HepG2 (cell line): ENCODE results near the gene ABHD17A. TPM values are rescaled to one million over a fixed set of nuclear protein-coding genes. Genes with fewer than 3 reads are reported as not detected.

Source experiments
- ATM ChIP-seq: fragments of 450-650 bp; IDR thresholded peaks from 2 replicates; pipeline ENCODE4 v1.7.1; 2017; ENCODE audit warnings: mild to moderate bottlenecking, borderline replicate concordance
- BCL6 ChIP-seq: IDR thresholded peaks from 2 replicates; pipeline ENCODE4 v1.6.1; 2016; ENCODE audit warnings: missing genetic modification reagents, missing compliant biosample characterization
- CBFB ChIP-seq: sonication (generic); formaldehyde crosslinking; IDR thresholded peaks from 2 replicates; pipeline ENCODE4 v1.4.0; 2020; ENCODE audit warnings: missing genetic modification reagents
- HOXA3 ChIP-seq: sonication (generic); formaldehyde crosslinking; IDR thresholded peaks from 2 replicates; pipeline ENCODE4 v1.5.0; 2020; ENCODE audit warnings: missing genetic modification reagents
- HOXD1 ChIP-seq: sonication (generic); formaldehyde crosslinking; IDR thresholded peaks from 2 replicates; pipeline ENCODE4 v1.5.0; 2020; ENCODE audit warnings: missing genetic modification reagents
- IRF2 ChIP-seq: IDR thresholded peaks from 2 replicates; pipeline ENCODE4 v1.6.1; 2018; ENCODE audit warnings: missing genetic modification reagents, missing compliant biosample characterization
- ISL2 ChIP-seq: sonication (generic); formaldehyde crosslinking; IDR thresholded peaks from 2 replicates; pipeline ENCODE4 v1.5.0; 2020; ENCODE audit warnings: missing genetic modification reagents
- KDM1A ChIP-seq: IDR thresholded peaks from 2 replicates; pipeline ENCODE4 v1.6.1; 2016; ENCODE audit warnings: missing compliant biosample characterization
- NCOA1 ChIP-seq: sonication (generic); formaldehyde crosslinking; IDR thresholded peaks from 2 replicates; pipeline ENCODE4 v1.9.0; 2021; ENCODE audit warnings: missing genetic modification reagents
- PCBP1 ChIP-seq: fragments of 200-400 bp; formaldehyde crosslinking; IDR thresholded peaks from 2 replicates; pipeline ENCODE4 v1.6.1; 2017; ENCODE audit warnings: mild to moderate bottlenecking, low read depth, low read length, borderline replicate concordance
- RXRB ChIP-seq: IDR thresholded peaks from 2 replicates; pipeline ENCODE4 v1.6.1; 2016; ENCODE audit warnings: borderline replicate concordance, missing genetic modification reagents, missing compliant biosample characterization
- SOX13 ChIP-seq, 3 experiments: fragments of 450-650 bp in 1 of 3; sonication (generic) in 1 of 3; formaldehyde crosslinking in 1 of 3; IDR thresholded peaks in 2 of 3; conservative IDR thresholded peaks in 1 of 3; 2 replicates each; pipeline versions ENCODE4 v1.5.0 to v1.6.1; 2016 to 2020; ENCODE audit warnings: antibody characterized with exemption in 1 of 3, mild to moderate bottlenecking in 1 of 3, missing compliant biosample characterization in 1 of 3, missing genetic modification reagents in 1 of 3, moderate library complexity in 1 of 3
- SP5 ChIP-seq: IDR thresholded peaks from 2 replicates; pipeline ENCODE4 v1.6.1; 2016; ENCODE audit warnings: low read depth, borderline replicate concordance
- THYN1 ChIP-seq: sonication (generic); formaldehyde crosslinking; IDR thresholded peaks from 2 replicates; pipeline ENCODE4 v1.8.1; 2023; ENCODE audit warnings: low read depth, mild to moderate bottlenecking, moderate library complexity, missing genetic modification reagents, borderline replicate concordance
- USF2 ChIP-seq, 2 experiments: sonication (generic) in 1 of 2; formaldehyde crosslinking in 1 of 2; IDR thresholded peaks; 2 replicates each; pipeline versions ENCODE4 v1.5.1 to v1.6.1; 2011 to 2020; ENCODE audit warnings: borderline replicate concordance in 1 of 2, low read depth in 1 of 2, low read length in 1 of 2, mild to moderate bottlenecking in 1 of 2, missing genetic modification reagents in 1 of 2, moderate library complexity in 1 of 2
- ZC3H4 ChIP-seq: sonication (generic); formaldehyde crosslinking; IDR thresholded peaks from 2 replicates; pipeline ENCODE4 v1.4.0; 2020; ENCODE audit warnings: missing genetic modification reagents, borderline replicate concordance
- ZFP37 ChIP-seq: sonication (generic); formaldehyde crosslinking; IDR thresholded peaks from 2 replicates; pipeline ENCODE4 v1.4.0; 2020; ENCODE audit warnings: missing genetic modification reagents, borderline replicate concordance
- ZMYM2 ChIP-seq: sonication (generic); formaldehyde crosslinking; IDR thresholded peaks from 2 replicates; pipeline ENCODE4 v1.8.0; 2022; ENCODE audit warnings: mild to moderate bottlenecking, missing genetic modification reagents
- ZNF235 ChIP-seq: sonication (generic); formaldehyde crosslinking; IDR thresholded peaks from 2 replicates; pipeline ENCODE4 v1.8.1; 2023; ENCODE audit warnings: mild to moderate bottlenecking, missing genetic modification reagents, borderline replicate concordance
- ZNF350 ChIP-seq: sonication (generic); formaldehyde crosslinking; IDR thresholded peaks from 2 replicates; pipeline ENCODE4 v1.4.0; 2020; ENCODE audit warnings: mild to moderate bottlenecking, low read depth, missing genetic modification reagents, borderline replicate concordance
- ZNF546 ChIP-seq: sonication (generic); formaldehyde crosslinking; conservative IDR thresholded peaks from 2 replicates; pipeline ENCODE4 v1.8.1; 2023; ENCODE audit warnings: mild to moderate bottlenecking, missing genetic modification reagents
- ZNF550 ChIP-seq: sonication (generic); formaldehyde crosslinking; IDR thresholded peaks from 2 replicates; pipeline ENCODE4 v1.4.0; 2020; ENCODE audit warnings: mild to moderate bottlenecking, missing genetic modification reagents, borderline replicate concordance
- ZNF660 ChIP-seq: sonication (generic); formaldehyde crosslinking; IDR thresholded peaks from 2 replicates; pipeline ENCODE4 v1.5.1; 2020; ENCODE audit warnings: mild to moderate bottlenecking, low read depth, missing genetic modification reagents, borderline replicate concordance
- ZNF670 ChIP-seq: sonication (generic); formaldehyde crosslinking; IDR thresholded peaks from 2 replicates; pipeline ENCODE4 v1.8.0; 2022; ENCODE audit warnings: mild to moderate bottlenecking, missing genetic modification reagents, borderline replicate concordance
- polyA plus RNA-seq, 8 experiments: library from polyadenylated mRNA; depleted of rRNA in 3 of 8; stranded (reverse) in 7 of 8; unstranded in 1 of 8; fragments of >200 nt; fragmentation: Illumina TruSeq in 4 of 8; extraction: Trizol in 4 of 8; gene quantifications; 2 replicates each; pipeline versions ENCODE4 v1.2.1 to v1.2.3, GENCODE V29; 2011 to 2016; ENCODE audit warnings: low read depth in 4 of 8, missing spikeins in 1 of 8, mixed read lengths in 1 of 8; ENCODE audit not compliant: insufficient read depth in 1 of 8
- total RNA-seq, 5 experiments: library from RNA; depleted of rRNA; stranded (reverse); fragments of >200 nt; fragmentation: Illumina TruSeq; extraction: Trizol; gene quantifications; 2 replicates each; pipeline ENCODE4 v1.2.3, GENCODE V29; 2016; ENCODE audit warnings: low read depth in 1 of 5
- TF ChIP-seq, protein P1 (sequence below): sonication (generic); formaldehyde crosslinking; IDR thresholded peaks from 2 replicates; pipeline ENCODE4 v1.5.0; 2020; ENCODE audit warnings: mild to moderate bottlenecking, missing genetic modification reagents, moderate library complexity

The ABHD17A gene
- total and polyA plus RNA-seq, 2 of the 13 experiments (the other 11 are each of a cell fraction or from before 2014, with no cell fraction given): 27.7 to 40.8 TPM

DNA sequence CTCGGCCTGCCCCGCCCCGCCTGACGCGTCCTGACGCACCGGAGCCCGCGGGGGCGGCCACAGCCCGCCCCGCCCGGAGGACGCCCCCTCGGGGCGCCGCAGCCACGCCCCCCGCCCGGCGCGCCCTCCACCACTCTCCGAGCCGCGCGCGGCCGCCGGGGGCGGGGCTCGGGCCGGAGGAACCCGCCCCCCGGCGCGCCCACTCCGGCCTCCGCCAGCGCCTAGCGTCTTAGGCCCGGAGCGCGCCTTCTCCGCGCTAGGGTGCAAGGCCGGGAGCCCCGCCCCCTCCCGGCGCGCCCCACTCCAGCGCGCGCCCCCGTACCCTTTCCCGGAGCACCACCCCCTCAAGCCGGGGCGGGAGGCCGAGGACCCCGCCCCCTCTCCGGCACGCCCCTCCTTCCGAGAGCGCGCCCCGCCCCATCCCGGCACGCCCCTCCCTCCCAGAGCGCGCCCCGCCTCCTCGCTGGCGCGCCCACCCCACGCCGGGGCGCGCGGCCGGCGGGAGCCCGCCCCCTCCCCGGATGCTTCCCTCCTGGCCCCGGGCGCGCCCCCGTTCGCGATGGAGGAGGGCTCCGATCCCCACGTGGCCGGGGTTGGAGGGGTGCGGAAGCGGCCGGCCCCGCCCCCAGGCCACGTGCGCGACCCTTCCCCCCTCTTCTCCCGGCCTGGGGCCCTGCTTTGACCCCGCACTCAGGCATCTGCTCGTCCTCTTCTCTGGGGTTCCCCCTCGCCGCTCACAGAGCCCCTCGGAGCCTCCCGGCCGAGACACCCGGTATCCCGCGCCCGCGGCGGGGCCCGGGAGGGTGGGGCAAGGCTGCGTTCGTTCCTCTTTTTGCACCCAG is 21.4 kb downstream of the ABHD17A start (continued):
- peak; percentile 73 for TF ChIP-seq USF2 (IDR thresholded peaks at IDR 0.05; ENCODE audit: low read depth, low read length)
- peak; percentile 59; the same call in 1 of the 2 replicates for TF ChIP-seq USF2 (CRISPR knock-in tag; IDR thresholded peaks at IDR 0.05; ENCODE audit: borderline replicate concordance)
- peak; percentile 57; the same call in 1 of the 2 replicates for TF ChIP-seq HOXA3 (CRISPR knock-in tag)
- no peak for TF ChIP-seq KDM1A (CRISPR knock-in tag)
- 0 out of 2 replicates have a peak, but pooled peaks have one; percentile 47 for TF ChIP-seq ZNF670
- 0 out of 2 replicates have a peak, but pooled peaks have one; percentile 46 for TF ChIP-seq ZNF235 (CRISPR knock-in tag)
- 0 out of 2 replicates have a peak, but pooled peaks have one; percentile 17 for TF ChIP-seq BCL6 (CRISPR knock-in tag)
- TF ChIP-seq PCBP1: 0 out of 2 replicates have a peak, but pooled peaks have one; percentile 51
- TF ChIP-seq ISL2: no peak
- no peak for TF ChIP-seq ZFP37 (CRISPR knock-in tag)
- 0 out of 2 replicates have a peak, but pooled peaks have one; percentile 26 for TF ChIP-seq ZNF546 (CRISPR knock-in tag)
- TF ChIP-seq SP5: peak; percentile 62; the same call in 1 of the 2 replicates
- TF ChIP-seq ZC3H4 (CRISPR knock-in tag): no peak
- TF ChIP-seq ZNF550: no peak
- TF ChIP-seq NCOA1 (CRISPR knock-in tag): no peak
- 0 out of 2 replicates have a peak, but pooled peaks have one; percentile 50 for TF ChIP-seq HOXD1 (CRISPR knock-in tag)
- TF ChIP-seq, protein P1, sequence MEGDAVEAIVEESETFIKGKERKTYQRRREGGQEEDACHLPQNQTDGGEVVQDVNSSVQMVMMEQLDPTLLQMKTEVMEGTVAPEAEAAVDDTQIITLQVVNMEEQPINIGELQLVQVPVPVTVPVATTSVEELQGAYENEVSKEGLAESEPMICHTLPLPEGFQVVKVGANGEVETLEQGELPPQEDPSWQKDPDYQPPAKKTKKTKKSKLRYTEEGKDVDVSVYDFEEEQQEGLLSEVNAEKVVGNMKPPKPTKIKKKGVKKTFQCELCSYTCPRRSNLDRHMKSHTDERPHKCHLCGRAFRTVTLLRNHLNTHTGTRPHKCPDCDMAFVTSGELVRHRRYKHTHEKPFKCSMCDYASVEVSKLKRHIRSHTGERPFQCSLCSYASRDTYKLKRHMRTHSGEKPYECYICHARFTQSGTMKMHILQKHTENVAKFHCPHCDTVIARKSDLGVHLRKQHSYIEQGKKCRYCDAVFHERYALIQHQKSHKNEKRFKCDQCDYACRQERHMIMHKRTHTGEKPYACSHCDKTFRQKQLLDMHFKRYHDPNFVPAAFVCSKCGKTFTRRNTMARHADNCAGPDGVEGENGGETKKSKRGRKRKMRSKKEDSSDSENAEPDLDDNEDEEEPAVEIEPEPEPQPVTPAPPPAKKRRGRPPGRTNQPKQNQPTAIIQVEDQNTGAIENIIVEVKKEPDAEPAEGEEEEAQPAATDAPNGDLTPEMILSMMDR (CRISPR knock-in tag): peak; percentile 30; the same call in 1 of the 2 replicates
- TF ChIP-seq ZNF350 (CRISPR knock-in tag): peak; percentile 77
- no peak for TF ChIP-seq RXRB
- TF ChIP-seq ATM: no peak
- peak; percentile 14; the same call in 1 of the 2 replicates for TF ChIP-seq SOX13 (IDR thresholded peaks at IDR 0.05)
- TF ChIP-seq SOX13 (CRISPR knock-in tag; conservative IDR thresholded peaks at IDR 0.05 in 1 of 2, IDR thresholded peaks at IDR 0.05 in 1 of 2): peak in 1 of 2 experiments; percentile 27; a peak in 1 of 4 replicates
- no peak for TF ChIP-seq ZNF660 (CRISPR knock-in tag)
- TF ChIP-seq IRF2 (CRISPR knock-in tag): no peak
- TF ChIP-seq THYN1 (CRISPR knock-in tag): no peak
- TF ChIP-seq CBFB (CRISPR knock-in tag): peak; percentile 64; the same call in 1 of the 2 replicates
- no peak for TF ChIP-seq ZMYM2 (CRISPR knock-in tag)
